22Rv1 (cell line): ENCODE measurements around the gene ERO1A.
A peak's percentile ranks its signal among the peaks of the same experiment; 100 is the strongest.
"Not testable (repeated sequence)": the region's sequence is repeated elsewhere in the genome, so short reads cannot be mapped to it uniquely, and the experiment has no call there.

ENCODE experiments used
- H3K27ac ChIP-seq: fragments of 450-650 bp; 2 replicates; pipeline ENCODE4 v1.5.1; 2017
- ZFX ChIP-seq: fragments of 450-650 bp; IDR thresholded peaks from 2 replicates; pipeline ENCODE4 v1.6.1; 2017; ENCODE audit warnings: antibody characterized with exemption, borderline replicate concordance
- TF ChIP-seq, protein P1 (sequence below): fragments of 450-650 bp; IDR thresholded peaks from 2 replicates; pipeline ENCODE4 v1.5.1; 2017; ENCODE audit warnings: mild to moderate bottlenecking

ERO1A gene

DNA sequence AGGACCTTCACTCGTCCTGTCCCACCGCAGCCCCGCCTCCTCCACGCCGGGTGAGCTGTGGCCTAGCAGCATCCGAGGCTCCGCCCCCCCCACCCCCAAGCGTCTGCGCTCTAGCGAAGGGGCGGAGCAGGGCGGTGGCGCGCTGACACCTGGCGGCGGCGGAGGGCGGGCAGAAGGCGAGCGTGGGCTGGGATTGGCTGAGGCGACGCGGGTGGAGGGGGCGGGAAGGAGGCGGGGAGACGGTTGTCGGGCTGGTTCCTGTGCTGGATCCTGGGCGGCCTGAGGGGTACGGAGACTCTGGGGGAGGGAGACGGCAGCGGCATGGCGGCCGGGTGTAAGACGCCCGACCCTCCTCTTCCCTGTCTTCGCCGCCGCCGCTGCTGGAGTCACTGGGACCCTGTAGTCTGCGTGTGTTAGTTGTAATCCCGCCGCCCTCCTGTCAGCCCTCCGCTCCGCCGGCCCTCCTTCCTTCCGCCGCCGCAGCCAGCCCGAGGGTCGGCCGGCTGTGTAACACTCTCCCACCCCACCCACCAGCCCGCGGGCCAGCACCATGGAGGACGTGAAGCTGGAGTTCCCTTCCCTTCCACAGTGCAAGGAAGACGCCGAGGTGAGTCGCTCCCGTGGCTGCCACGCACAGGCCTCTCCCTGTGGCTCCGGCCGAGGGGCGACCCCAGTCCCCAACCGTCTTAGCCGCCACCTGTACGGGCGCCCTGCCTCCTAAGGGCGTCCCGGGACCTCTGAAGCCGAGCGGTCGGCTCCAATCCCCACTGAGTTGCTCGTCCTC is 34.8 kb upstream of the ERO1A start, which contains the start of gene STYX:
TSS of gene STYX (plus strand) at position 242 of the 784 bp plus-strand sequence. CDS start at position 551, 309 bp downstream.
- peak within 1 kb of the TSS; percentile 67 for H3K27ac ChIP-seq
- TF ChIP-seq, protein P1, sequence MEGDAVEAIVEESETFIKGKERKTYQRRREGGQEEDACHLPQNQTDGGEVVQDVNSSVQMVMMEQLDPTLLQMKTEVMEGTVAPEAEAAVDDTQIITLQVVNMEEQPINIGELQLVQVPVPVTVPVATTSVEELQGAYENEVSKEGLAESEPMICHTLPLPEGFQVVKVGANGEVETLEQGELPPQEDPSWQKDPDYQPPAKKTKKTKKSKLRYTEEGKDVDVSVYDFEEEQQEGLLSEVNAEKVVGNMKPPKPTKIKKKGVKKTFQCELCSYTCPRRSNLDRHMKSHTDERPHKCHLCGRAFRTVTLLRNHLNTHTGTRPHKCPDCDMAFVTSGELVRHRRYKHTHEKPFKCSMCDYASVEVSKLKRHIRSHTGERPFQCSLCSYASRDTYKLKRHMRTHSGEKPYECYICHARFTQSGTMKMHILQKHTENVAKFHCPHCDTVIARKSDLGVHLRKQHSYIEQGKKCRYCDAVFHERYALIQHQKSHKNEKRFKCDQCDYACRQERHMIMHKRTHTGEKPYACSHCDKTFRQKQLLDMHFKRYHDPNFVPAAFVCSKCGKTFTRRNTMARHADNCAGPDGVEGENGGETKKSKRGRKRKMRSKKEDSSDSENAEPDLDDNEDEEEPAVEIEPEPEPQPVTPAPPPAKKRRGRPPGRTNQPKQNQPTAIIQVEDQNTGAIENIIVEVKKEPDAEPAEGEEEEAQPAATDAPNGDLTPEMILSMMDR: no peak
- TF ChIP-seq ZFX: no peak

DNA sequence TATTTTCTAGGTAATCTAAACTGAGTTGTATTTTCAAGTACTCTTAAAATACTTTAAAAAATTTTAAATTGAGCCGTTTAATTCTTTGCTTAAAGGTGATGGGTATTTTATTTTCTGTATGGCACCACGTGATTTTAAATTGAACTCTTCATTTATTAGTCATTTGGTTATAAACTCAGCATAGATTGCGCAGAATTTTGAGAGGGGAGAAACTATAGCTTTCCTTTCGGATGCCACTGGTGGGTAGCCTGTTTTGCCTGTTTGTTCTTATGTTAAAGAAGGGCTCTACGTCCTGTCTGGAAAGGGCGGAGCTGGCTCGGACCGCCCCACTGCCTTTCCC is 34.2 kb upstream of the ERO1A start:
- peak overlapping the region; percentile 67 for H3K27ac ChIP-seq
- no peak for TF ChIP-seq ZFX
- TF ChIP-seq, protein P1: no peak

DNA sequence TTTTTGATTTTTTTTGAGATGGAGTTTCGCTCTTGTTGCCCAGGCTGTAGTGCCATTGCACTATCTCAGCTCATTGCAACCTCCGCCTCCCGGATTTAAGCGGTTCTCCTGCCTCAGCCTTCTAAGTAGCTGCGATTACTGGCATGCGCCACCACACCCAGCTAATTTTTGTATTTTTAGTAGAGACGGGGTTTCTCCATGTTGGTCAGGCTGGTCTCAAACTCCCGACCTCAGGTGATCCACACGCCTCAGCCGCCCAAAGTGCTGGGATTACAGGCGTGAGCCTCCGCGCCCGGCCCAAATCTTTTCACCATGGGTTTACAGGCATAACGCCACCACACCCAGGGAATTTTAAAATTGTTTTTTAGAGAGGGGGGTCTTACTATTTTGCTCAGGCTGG is 33.7 kb upstream of the ERO1A start:
- H3K27ac ChIP-seq: peak overlapping the region; percentile 67

DNA sequence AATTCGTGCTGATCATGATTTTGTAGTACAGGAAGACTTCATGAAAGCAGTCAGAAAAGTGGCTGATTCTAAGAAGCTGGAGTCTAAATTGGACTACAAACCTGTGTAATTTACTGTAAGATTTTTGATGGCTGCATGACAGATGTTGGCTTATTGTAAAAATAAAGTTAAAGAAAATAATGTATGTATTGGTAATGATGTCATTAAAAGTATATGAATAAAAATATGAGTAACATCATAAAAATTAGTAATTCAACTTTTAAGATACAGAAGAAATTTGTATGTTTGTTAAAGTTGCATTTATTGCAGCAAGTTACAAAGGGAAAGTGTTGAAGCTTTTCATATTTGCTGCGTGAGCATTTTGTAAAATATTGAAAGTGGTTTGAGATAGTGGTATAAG is 32.2 kb upstream of the ERO1A start:
- H3K27ac ChIP-seq: not testable (repeated sequence)

DNA sequence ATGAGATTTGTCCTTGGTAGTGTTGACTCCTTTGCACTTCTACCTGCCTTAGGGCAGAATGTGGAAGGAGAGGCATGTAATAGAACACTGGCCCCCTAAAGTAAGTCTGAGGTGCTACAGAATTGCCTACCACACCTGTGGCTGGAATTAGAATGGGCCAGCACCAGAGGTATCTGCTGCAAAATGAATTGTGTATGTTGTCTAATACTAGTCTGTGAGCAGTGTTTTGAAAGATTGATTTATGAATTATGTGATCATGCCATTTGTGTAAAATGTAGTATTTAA is 28.9 kb upstream of the ERO1A start:
- no peak overlapping the region for H3K27ac ChIP-seq
- TF ChIP-seq, protein P1: no peak
- no peak for TF ChIP-seq ZFX

DNA sequence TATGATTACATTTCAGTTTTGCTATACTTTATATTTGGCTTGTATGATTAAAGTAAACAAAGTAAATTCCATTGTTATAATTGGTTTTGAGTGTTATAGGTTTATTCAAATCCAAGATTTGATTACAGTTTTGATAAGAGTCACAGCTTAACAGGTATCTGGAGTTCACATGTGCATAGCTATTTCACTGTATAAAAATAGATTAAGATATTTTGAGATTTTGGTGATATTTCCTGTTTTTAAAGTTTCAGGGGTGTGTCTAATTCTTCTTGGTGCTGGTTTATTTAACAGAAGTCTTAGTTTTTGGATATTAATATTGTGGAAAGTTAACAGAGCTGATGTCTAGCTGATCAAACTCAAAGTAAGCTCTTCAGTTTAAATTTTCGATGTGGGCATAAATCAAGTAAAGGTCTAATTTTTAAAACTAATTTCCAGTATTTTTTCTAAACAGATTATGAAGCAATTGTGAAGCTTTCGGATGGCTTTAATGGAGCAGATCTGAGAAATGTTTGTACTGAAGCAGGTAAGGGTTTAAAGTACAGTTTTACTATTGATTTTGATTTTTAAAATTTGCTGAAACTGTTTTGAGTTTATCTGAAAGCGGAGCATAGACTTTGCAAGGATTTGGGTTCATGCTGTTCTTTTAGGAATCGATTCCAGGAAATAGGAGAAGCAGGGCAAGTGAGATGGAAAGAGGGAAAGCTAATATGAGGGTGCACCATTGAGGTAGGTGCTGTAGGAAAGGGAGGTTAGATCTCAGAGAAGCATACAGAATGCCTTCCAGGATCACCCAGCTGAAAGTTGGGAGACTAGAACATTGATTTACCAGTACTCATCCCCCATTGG is 28.4 kb upstream of the ERO1A start:
- H3K27ac ChIP-seq: no peak overlapping the region
- TF ChIP-seq, protein P1: no peak
- TF ChIP-seq ZFX: no peak

DNA sequence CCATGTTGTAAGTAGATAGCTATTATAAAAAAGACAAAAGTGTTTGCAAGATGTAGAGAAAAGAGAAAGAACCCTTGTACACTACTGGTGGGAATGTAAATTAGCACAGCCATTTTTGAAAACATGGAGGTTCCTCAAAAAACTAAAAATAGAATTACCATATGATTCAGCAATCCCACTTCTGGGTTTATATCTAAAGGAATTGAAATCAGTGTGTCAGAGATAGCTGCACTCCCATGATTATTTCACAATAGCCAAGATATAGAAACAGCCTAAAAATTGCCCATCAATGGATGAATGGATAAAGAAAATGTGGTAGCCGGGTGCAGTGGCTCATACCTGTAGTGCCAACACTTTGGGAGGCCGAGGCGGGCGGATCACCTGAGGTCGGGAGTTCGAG is 20.8 kb upstream of the ERO1A start:
- no peak for TF ChIP-seq ZFX
- TF ChIP-seq, protein P1: no peak
- H3K27ac ChIP-seq: no peak overlapping the region

DNA sequence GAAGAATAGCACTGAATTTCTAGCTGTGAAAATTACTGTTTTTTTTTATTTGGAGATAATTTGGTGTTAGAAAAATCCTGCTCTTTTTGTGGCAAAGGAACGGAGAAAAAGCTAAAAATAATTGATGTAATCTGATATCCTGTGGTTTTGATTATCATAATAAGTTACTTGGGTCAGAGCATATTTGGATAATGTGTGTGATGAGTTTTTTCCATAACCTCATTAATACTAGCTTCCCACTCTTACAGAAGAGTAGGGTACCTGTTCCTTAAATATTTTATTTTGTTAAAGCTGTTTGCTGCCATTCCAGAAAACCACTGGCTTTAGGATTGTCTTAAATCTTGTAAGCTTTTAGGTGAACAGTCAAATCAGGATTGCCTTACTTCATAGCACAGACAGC is 16.3 kb upstream of the ERO1A start:
- H3K27ac ChIP-seq: no peak overlapping the region

More for the DNA sequence above, 16.3 kb upstream of the ERO1A start:
- TF ChIP-seq, protein P1: no peak
- TF ChIP-seq ZFX: no peak
